HepG2 (cell line): ENCODE data around the gene SRGAP3. TPM values are rescaled to one million over a fixed set of nuclear protein-coding genes. Genes with fewer than 3 reads are reported as not detected.

ENCODE experiments used
- ATAC-seq: fragments of 200-7000 bp; cut with Tn5 transposase; 3 replicates; pipeline ENCODE4 v1.9.1; 2020; ENCODE audit warnings: mild to moderate bottlenecking, moderate library complexity
- BruUV-seq: library from RNA; stranded (reverse); fragments of 400-500 nt; replicated peaks from 2 replicates; lab custom pipeline; 2021; lab: Mats Ljungman, UMichigan
- CTCF ChIA-PET: fragments of 300-600 bp; formaldehyde crosslinking; extraction: SDS; loops from one replicate; lab custom pipeline; 2021; ENCODE audit warnings: low total read pairs, inconsistent platforms, low intra/inter-chr PET ratio; lab: Yijun Ruan, JAX
- POLR2A ChIA-PET: fragments of 350-600 bp; sonication (Branson Sonifier 250); formaldehyde crosslinking; loops from one replicate; lab custom pipeline; 2020; ENCODE audit warnings: antibody characterized with exemption, inconsistent platforms; lab: Yijun Ruan, JAX
- DNase-seq: peaks from one replicate; pipeline ENCODE4 v3.0.0-alpha.2; 2015; ENCODE audit warnings: low spot score
- FAIRE-seq: peaks from 3 replicates; lab custom pipeline; 2011; peaks lifted over from hg19 to GRCh38; lab: Jason Lieb, UNC
- H2AFZ ChIP-seq: one replicate; pipeline ENCODE4 v1.6.1; 2011; ENCODE audit warnings: low read length, inconsistent platforms
- H3K27ac ChIP-seq: fragments of 300-600 bp; 3 replicates; pipeline ENCODE4 v1.8.0; 2011; ENCODE audit warnings: mixed run types, mild to moderate bottlenecking, mixed read lengths, low read length, inconsistent platforms; ENCODE audit not compliant: insufficient read depth; ENCODE audit errors: extremely low read length
- H3K27me3 ChIP-seq, 2 experiments: fragments of 200-600 bp in 1 of 2; 2 replicates in 1 of 2; 3 replicates in 1 of 2; pipeline versions ENCODE4 v1.6.0 to v1.8.0; 2011; ENCODE audit warnings: low read length in 2 of 2, mild to moderate bottlenecking in 2 of 2, moderate library complexity in 2 of 2, inconsistent platforms in 1 of 2; ENCODE audit not compliant: insufficient read depth in 2 of 2, control insufficient read depth in 1 of 2
- H3K36me3 ChIP-seq, 2 experiments: fragments of 200-600 bp in 1 of 2; replicated peaks in 1 of 2; 2 replicates in 1 of 2; 3 replicates in 1 of 2; pipeline versions ENCODE4 v1.5.1 to v1.8.0; 2011; ENCODE audit warnings: low read length in 2 of 2, inconsistent platforms in 1 of 2; ENCODE audit not compliant: insufficient read depth in 2 of 2, control insufficient read depth in 1 of 2
- H3K4me1 ChIP-seq: 2 replicates; pipeline ENCODE4 v1.5.1; 2012; ENCODE audit warnings: low read length, inconsistent platforms; ENCODE audit not compliant: insufficient read depth
- H3K4me2 ChIP-seq: 2 replicates; pipeline ENCODE4 v1.6.0; 2011; ENCODE audit warnings: low read depth, low read length, inconsistent platforms
- H3K4me3 ChIP-seq, 3 experiments: fragments of 200-600 bp in 1 of 3; sonication (generic), shearing (Covaris generic) in 1 of 3; replicated peaks in 1 of 3; 2 replicates each; pipeline ENCODE4 v1.5.1; 2011 to 2016; ENCODE audit warnings: low read length in 3 of 3, inconsistent platforms in 2 of 3, low read depth in 2 of 3, mild to moderate bottlenecking in 2 of 3, control low read depth in 1 of 3, mixed read lengths in 1 of 3; ENCODE audit not compliant: insufficient read depth in 1 of 3
- H3K79me2 ChIP-seq: one replicate; pipeline ENCODE4 v1.6.1; 2011; ENCODE audit warnings: low read length, inconsistent platforms; ENCODE audit not compliant: insufficient read depth
- H3K9ac ChIP-seq: 2 replicates; pipeline ENCODE4 v1.6.0; 2011; ENCODE audit warnings: mild to moderate bottlenecking, low read depth, low read length, inconsistent platforms; ENCODE audit not compliant: insufficient read depth
- H3K9me3 ChIP-seq: 2 replicates; pipeline ENCODE4 v1.5.1; 2012; ENCODE audit warnings: mild to moderate bottlenecking, low read length
- H4K20me1 ChIP-seq: 2 replicates; pipeline ENCODE4 v1.6.0; 2011; ENCODE audit warnings: inconsistent platforms, mild to moderate bottlenecking, low read length, moderate library complexity; ENCODE audit not compliant: insufficient read depth
- ATF4 ChIP-seq, 2 experiments: fragments of 450-650 bp in 1 of 2; sonication (generic) in 1 of 2; formaldehyde crosslinking; IDR thresholded peaks; 2 replicates each; pipeline versions ENCODE4 v1.5.0 to v1.8.0; 2020 to 2022; ENCODE audit warnings: mild to moderate bottlenecking in 1 of 2, missing genetic modification reagents in 1 of 2
- CEBPB ChIP-seq: IDR thresholded peaks from 2 replicates; pipeline ENCODE4 v1.6.1; 2011; ENCODE audit warnings: low read depth, low read length, improper control_type of control experiment, borderline replicate concordance
- CEBPG ChIP-seq: IDR thresholded peaks from 2 replicates; pipeline ENCODE4 v1.6.1; 2016
- CREB3 ChIP-seq: sonication (generic); formaldehyde crosslinking; IDR thresholded peaks from 2 replicates; pipeline ENCODE4 v1.5.0; 2020; ENCODE audit warnings: missing genetic modification reagents
- JUN ChIP-seq: sonication (generic); formaldehyde crosslinking; IDR thresholded peaks from 2 replicates; pipeline ENCODE4 v1.4.0; 2020; ENCODE audit warnings: mild to moderate bottlenecking, missing genetic modification reagents
- KDM6A ChIP-seq: IDR thresholded peaks from 2 replicates; pipeline ENCODE4 v1.6.1; 2016; ENCODE audit warnings: low read depth
- PAF1 ChIP-seq: IDR thresholded peaks from 2 replicates; pipeline ENCODE4 v1.6.1; 2016; ENCODE audit warnings: missing genetic modification reagents, missing compliant biosample characterization
- PAX8 ChIP-seq: sonication (generic); formaldehyde crosslinking; IDR thresholded peaks from 2 replicates; pipeline ENCODE4 v1.8.0; 2022; ENCODE audit warnings: mild to moderate bottlenecking, missing genetic modification reagents, borderline replicate concordance
- POGZ ChIP-seq: sonication (generic); formaldehyde crosslinking; IDR thresholded peaks from 2 replicates; pipeline ENCODE4 v1.4.0; 2020; ENCODE audit warnings: mild to moderate bottlenecking, missing genetic modification reagents
- RFX1 ChIP-seq: fragments of 450-650 bp; IDR thresholded peaks from 2 replicates; pipeline ENCODE4 v1.6.1; 2017
- SALL2 ChIP-seq: sonication (generic); formaldehyde crosslinking; IDR thresholded peaks from 2 replicates; pipeline ENCODE4 v1.8.1; 2023; ENCODE audit warnings: mild to moderate bottlenecking, missing genetic modification reagents, inconsistent platforms
- ZBTB39 ChIP-seq: sonication (generic); formaldehyde crosslinking; IDR thresholded peaks from 2 replicates; pipeline ENCODE4 v1.5.0; 2020; ENCODE audit warnings: missing genetic modification reagents
- ZNF18 ChIP-seq: sonication (generic); formaldehyde crosslinking; IDR thresholded peaks from 2 replicates; pipeline ENCODE4 v1.8.0; 2022; ENCODE audit warnings: mild to moderate bottlenecking, missing genetic modification reagents; ENCODE audit not compliant: insufficient replicate concordance
- ZNF251 ChIP-seq: sonication (generic); formaldehyde crosslinking; IDR thresholded peaks from 2 replicates; pipeline ENCODE4 v1.9.0; 2021; ENCODE audit warnings: mild to moderate bottlenecking, missing genetic modification reagents
- ZNF354B ChIP-seq: sonication (generic); formaldehyde crosslinking; IDR thresholded peaks from 2 replicates; pipeline ENCODE4 v1.8.0; 2022; ENCODE audit warnings: mild to moderate bottlenecking, missing genetic modification reagents
- ZNF501 ChIP-seq: sonication (generic); formaldehyde crosslinking; IDR thresholded peaks from 2 replicates; pipeline ENCODE4 v1.5.1; 2020; ENCODE audit warnings: mild to moderate bottlenecking, moderate library complexity, missing genetic modification reagents
- WGBS: methylation state at CpG from one replicate; pipeline ENCODE4 v1.1.6; 2017; ENCODE audit warnings: low lambda C conversion rate; 5-methylcytosine and 5-hydroxymethylcytosine counted together
- in situ Hi-C: cut with HindIII; loops from 2 replicates; pipeline ENCODE4 v1.10.0; 2017; ENCODE audit warnings: low pct_unique_long_range_greater_than_20kb; ENCODE audit not compliant: extremely low pct_ligation_motif_present
- intact Hi-C: fragments of 100-400 bp; cut with micrococcal nuclease; formaldehyde crosslinking; loops from one replicate; pipeline ENCODE4 v1.10.0; 2022; ENCODE audit not compliant: unreplicated experiment
- polyA plus RNA-seq, 8 experiments: library from polyadenylated mRNA; depleted of rRNA in 3 of 8; stranded (reverse) in 7 of 8; unstranded in 1 of 8; fragments of >200 nt; fragmentation: Illumina TruSeq in 4 of 8; extraction: Trizol in 4 of 8; gene quantifications; 2 replicates each; pipeline versions ENCODE4 v1.2.1 to v1.2.3, GENCODE V29; 2011 to 2016; ENCODE audit warnings: low read depth in 4 of 8, missing spikeins in 1 of 8, mixed read lengths in 1 of 8; ENCODE audit not compliant: insufficient read depth in 1 of 8
- total RNA-seq, 5 experiments: library from RNA; depleted of rRNA; stranded (reverse); fragments of >200 nt; fragmentation: Illumina TruSeq; extraction: Trizol; gene quantifications; 2 replicates each; pipeline ENCODE4 v1.2.3, GENCODE V29; 2016; ENCODE audit warnings: low read depth in 1 of 5

Gene SRGAP3
- total and polyA plus RNA-seq, 2 of the 13 experiments (the other 11 are each of a cell fraction or from before 2014, with no cell fraction given), result 1.2 to 1.4 TPM

- TF ChIP-seq ZNF251 (CRISPR knock-in tag) (no peak), PAX8 (CRISPR knock-in tag) (no peak), POGZ (CRISPR knock-in tag) (no peak), ZNF501 (CRISPR knock-in tag) (no peak), ZNF354B (no peak), JUN (CRISPR knock-in tag) (no peak), PAF1 (CRISPR knock-in tag) (no peak), CEBPG (CRISPR knock-in tag) (no peak), ZBTB39 (CRISPR knock-in tag) (no peak)
- TF ChIP-seq, all 625 proteins: peak for 0
Measured at GRCh38 chr3:9105421-9105820, 144.0 kb downstream of the SRGAP3 start (continued).

GRCh38 chr3:9104121-9104520 lies 145.3 kb downstream of the SRGAP3 start:
- intact Hi-C loops (no loop called here), in situ Hi-C loops (no loop called here)
- Histone ChIP-seq H3K79me2 (no peaks in the 10 kb centered on the region), H3K36me3 (no peaks in the 10 kb centered on the region), H3K27me3 (peaks cover 0 to 5% of the 10 kb centered on the region in 2 experiments; a peak in 1 of 5 replicates), H3K4me1 (no peaks in the 10 kb centered on the region), H3K4me3 (no peak overlapping the region), H3K4me2 (no peak overlapping the region), H3K27ac (no peak overlapping the region), H3K9ac (no peak overlapping the region), H3K9me3 (no peaks in the 10 kb centered on the region), H2AFZ (no peak overlapping the region), H4K20me1 (no peaks in the 10 kb centered on the region)
- BruUV-seq, result no TSS peak
- CTCF ChIA-PET, result no interaction called here
- ATAC-seq (no peak), FAIRE-seq (no peak), DNase-seq (no peak)
- 47% methylated on average over 4 of the region's 4 CpGs for WGBS
- no peak for TF ChIP-seq ATF4 (CRISPR knock-in tag; IDR thresholded peaks at IDR 0.05)
- TF ChIP-seq SALL2 (CRISPR knock-in tag), result no peak
- no peak for TF ChIP-seq RFX1
- no peak for TF ChIP-seq ZNF18 (CRISPR knock-in tag)
- peak; percentile 24; the same call in 1 of the 2 replicates for TF ChIP-seq CEBPB
- TF ChIP-seq KDM6A (CRISPR knock-in tag), result no peak
- no peak for TF ChIP-seq CREB3 (CRISPR knock-in tag)
- POLR2A ChIA-PET, result no interaction called here
